ENCODE results near the gene CELF2.
A peak's percentile ranks its signal among the peaks of the same experiment; 100 is the strongest.

Gene CELF2

DNA sequence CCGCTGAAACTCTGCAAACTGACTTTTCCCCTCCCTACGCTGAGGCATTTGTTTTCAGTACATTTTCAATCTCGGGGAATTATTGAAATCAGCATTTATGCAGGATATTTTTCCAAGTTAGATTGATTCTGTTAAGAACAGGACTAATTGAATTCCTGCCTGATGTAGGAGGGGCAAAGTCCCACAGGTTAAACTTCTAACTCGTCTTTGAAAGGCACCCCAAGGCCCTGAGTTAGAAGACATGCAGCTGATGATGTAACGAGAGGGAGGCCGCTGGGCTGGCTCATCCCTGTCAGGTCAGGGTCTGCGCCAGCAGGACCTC is 253.1 kb downstream of the CELF2 start:
- Histone ChIP-seq H3K79me1 (ENCODE audit: low read depth, low read length) (no peaks in the 10 kb centered on the region), H3K4ac (ENCODE audit: low read length) (no peak overlapping the region), H4K91ac (ENCODE audit: low read depth, low read length, poor library complexity) (no peak overlapping the region), H3K9me3 (replicated peaks in 1 of 2; ENCODE audit: control insufficient read depth in 2 of 2, insufficient read depth in 1 of 2, low read depth in 1 of 2, low read length in 2 of 2) (no peaks in the 10 kb centered on the region), H3K36me3 (replicated peaks in 1 of 2; ENCODE audit: control insufficient read depth in 2 of 2, insufficient read depth in 2 of 2, low read length in 2 of 2) (peaks cover 2 to 9% of the 10 kb centered on the region in 2 donors), H2BK5ac (ENCODE audit: low read length) (no peak overlapping the region), H3K27ac (replicated peaks; ENCODE audit: low read length) (no peak overlapping the region), H3K4me2 (ENCODE audit: insufficient read depth, low read length, poor library complexity, severe bottlenecking) (no peak overlapping the region), H3K9ac (ENCODE audit: low read depth, low read length, poor library complexity) (no peak overlapping the region), H3K27me3 (ENCODE audit: control insufficient read depth in 3 of 3, insufficient read depth in 3 of 3, low read depth in 1 of 3, low read length in 3 of 3) (no peaks in the 10 kb centered on the region), H4K8ac (ENCODE audit: low read depth, low read length) (no peak overlapping the region), H3K14ac (ENCODE audit: low read length) (no peak overlapping the region), H3K4me3 (ENCODE audit: low read length in 2 of 2) (no peak overlapping the region), H3K18ac (ENCODE audit: low read length) (no peak overlapping the region), H2AK5ac (ENCODE audit: low read depth, low read length) (no peak overlapping the region), H2BK15ac (ENCODE audit: low read length) (no peak overlapping the region), H3K23ac (ENCODE audit: low read depth, low read length, poor library complexity) (no peak overlapping the region), H2BK12ac (ENCODE audit: low read length) (no peak overlapping the region), H2AFZ (ENCODE audit: low read length) (no peak overlapping the region), H3K4me1 (ENCODE audit: control insufficient read depth in 2 of 2, insufficient read depth in 1 of 2, low read depth in 1 of 2, low read length in 2 of 2) (peaks cover 14 to 16% of the 10 kb centered on the region in 2 donors), H2BK120ac (ENCODE audit: low read depth, low read length) (no peak overlapping the region)
- DNase-seq (ENCODE audit: low spot score) = no peak
- WGBS, 2 donors (ENCODE audit: extremely low coverage in 2 of 2, insufficient read length in 2 of 2, insufficient replicate concordance in 1 of 2) = no CpG with 5 or more reads among the region's 7 CpGs

DNA sequence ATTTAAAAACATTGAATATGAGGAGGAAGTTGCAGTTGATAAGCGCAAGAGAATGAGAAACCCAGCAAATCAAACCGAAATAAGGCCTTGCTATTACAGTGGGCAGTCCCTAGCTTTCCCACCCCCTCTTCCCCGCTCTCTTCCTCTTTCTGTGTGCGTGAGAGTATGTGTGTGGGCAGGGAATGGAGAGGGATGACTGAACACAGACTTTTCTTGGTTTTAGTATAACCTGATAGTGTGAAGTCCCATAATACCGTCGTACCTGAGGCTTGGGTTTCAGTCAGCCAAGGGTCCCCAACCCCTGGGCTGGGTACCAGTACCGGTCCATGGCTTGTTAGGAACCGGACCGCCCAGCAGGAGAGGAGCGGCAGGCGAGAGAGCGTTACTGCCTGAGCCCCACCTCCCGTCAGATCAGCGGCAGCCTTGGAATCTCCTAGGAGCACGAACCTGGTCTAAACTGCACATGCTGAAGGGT is 255.3 kb downstream of the CELF2 start:
- Histone ChIP-seq H2AFZ (ENCODE audit: low read length) (no peak overlapping the region), H2BK15ac (ENCODE audit: low read length) (no peak overlapping the region), H3K4me3 (ENCODE audit: low read length in 2 of 2) (no peak overlapping the region), H3K27me3 (ENCODE audit: control insufficient read depth in 3 of 3, insufficient read depth in 3 of 3, low read depth in 1 of 3, low read length in 3 of 3) (no peaks in the 10 kb centered on the region), H3K23ac (ENCODE audit: low read depth, low read length, poor library complexity) (peak overlapping the region; percentile 21), H3K27ac (replicated peaks; ENCODE audit: low read length) (no peak overlapping the region), H3K9ac (ENCODE audit: low read depth, low read length, poor library complexity) (no peak overlapping the region), H4K91ac (ENCODE audit: low read depth, low read length, poor library complexity) (no peak overlapping the region), H3K14ac (ENCODE audit: low read length) (no peak overlapping the region), H3K9me3 (replicated peaks in 1 of 2; ENCODE audit: control insufficient read depth in 2 of 2, insufficient read depth in 1 of 2, low read depth in 1 of 2, low read length in 2 of 2) (no peaks in the 10 kb centered on the region), H3K4ac (ENCODE audit: low read length) (no peak overlapping the region), H2AK5ac (ENCODE audit: low read depth, low read length) (no peak overlapping the region), H3K4me1 (ENCODE audit: control insufficient read depth in 2 of 2, insufficient read depth in 1 of 2, low read depth in 1 of 2, low read length in 2 of 2) (peaks cover 4 to 9% of the 10 kb centered on the region in 2 donors), H2BK12ac (ENCODE audit: low read length) (no peak overlapping the region), H2BK5ac (ENCODE audit: low read length) (no peak overlapping the region), H2BK120ac (ENCODE audit: low read depth, low read length) (no peak overlapping the region), H3K79me1 (ENCODE audit: low read depth, low read length) (no peaks in the 10 kb centered on the region), H3K18ac (ENCODE audit: low read length) (no peak overlapping the region), H4K8ac (ENCODE audit: low read depth, low read length) (peak overlapping the region; percentile 7), H3K4me2 (ENCODE audit: insufficient read depth, low read length, poor library complexity, severe bottlenecking) (no peak overlapping the region), H3K36me3 (replicated peaks in 1 of 2; ENCODE audit: control insufficient read depth in 2 of 2, insufficient read depth in 2 of 2, low read length in 2 of 2) (peaks cover 2 to 9% of the 10 kb centered on the region in 2 donors)
- WGBS, 2 donors (ENCODE audit: extremely low coverage in 2 of 2, insufficient read length in 2 of 2, insufficient replicate concordance in 1 of 2) = no CpG with 5 or more reads among the region's 15 CpGs
- DNase-seq (ENCODE audit: low spot score) = no peak

- no peaks in the 10 kb centered on the region for H3K79me1 ChIP-seq (ENCODE audit: low read depth, low read length)
- no peak overlapping the region for H3K9ac ChIP-seq (ENCODE audit: low read depth, low read length, poor library complexity)
- WGBS, 2 donors (ENCODE audit: extremely low coverage in 2 of 2, insufficient read length in 2 of 2, insufficient replicate concordance in 1 of 2) = no CpG with 5 or more reads among the region's 5 CpGs
- H3K4ac ChIP-seq (ENCODE audit: low read length) = no peak overlapping the region
- no peak overlapping the region for H4K8ac ChIP-seq (ENCODE audit: low read depth, low read length)
- H2BK12ac ChIP-seq (ENCODE audit: low read length) = no peak overlapping the region
- H2AK5ac ChIP-seq (ENCODE audit: low read depth, low read length) = no peak overlapping the region
- H3K14ac ChIP-seq (ENCODE audit: low read length) = no peak overlapping the region
- no peak overlapping the region for H3K4me2 ChIP-seq (ENCODE audit: insufficient read depth, low read length, poor library complexity, severe bottlenecking)
- peaks cover 2 to 19% of the 10 kb centered on the region in 2 donors for H3K36me3 ChIP-seq (replicated peaks in 1 of 2; ENCODE audit: control insufficient read depth in 2 of 2, insufficient read depth in 2 of 2, low read length in 2 of 2)
- H3K4me1 ChIP-seq (ENCODE audit: control insufficient read depth in 2 of 2, insufficient read depth in 1 of 2, low read depth in 1 of 2, low read length in 2 of 2) = peaks cover 4 to 9% of the 10 kb centered on the region in 2 donors
- DNase-seq (ENCODE audit: low spot score) = no peak
- no peak overlapping the region for H2AFZ ChIP-seq (ENCODE audit: low read length)
- no peak overlapping the region for H3K18ac ChIP-seq (ENCODE audit: low read length)
- H3K4me3 ChIP-seq (ENCODE audit: low read length in 2 of 2) = no peak overlapping the region
- H2BK5ac ChIP-seq (ENCODE audit: low read length) = no peak overlapping the region
- H3K27me3 ChIP-seq (ENCODE audit: control insufficient read depth in 3 of 3, insufficient read depth in 3 of 3, low read depth in 1 of 3, low read length in 3 of 3) = no peaks in the 10 kb centered on the region
- H3K27ac ChIP-seq (replicated peaks; ENCODE audit: low read length) = no peak overlapping the region
- H2BK15ac ChIP-seq (ENCODE audit: low read length) = no peak overlapping the region
- no peaks in the 10 kb centered on the region for H3K9me3 ChIP-seq (replicated peaks in 1 of 2; ENCODE audit: control insufficient read depth in 2 of 2, insufficient read depth in 1 of 2, low read depth in 1 of 2, low read length in 2 of 2)
- no peak overlapping the region for H3K23ac ChIP-seq (ENCODE audit: low read depth, low read length, poor library complexity)
- H4K91ac ChIP-seq (ENCODE audit: low read depth, low read length, poor library complexity) = no peak overlapping the region
- H2BK120ac ChIP-seq (ENCODE audit: low read depth, low read length) = no peak overlapping the region
Measured at GRCh38 chr10:11274452-11274851, 256.8 kb downstream of the CELF2 start.

- Histone ChIP-seq H3K27ac (replicated peaks; ENCODE audit: low read length) (no peak overlapping the region), H3K79me1 (ENCODE audit: low read depth, low read length) (no peaks in the 10 kb centered on the region), H3K9me3 (replicated peaks in 1 of 2; ENCODE audit: control insufficient read depth in 2 of 2, insufficient read depth in 1 of 2, low read depth in 1 of 2, low read length in 2 of 2) (no peaks in the 10 kb centered on the region), H3K23ac (ENCODE audit: low read depth, low read length, poor library complexity) (no peak overlapping the region), H2BK15ac (ENCODE audit: low read length) (no peak overlapping the region), H3K27me3 (ENCODE audit: control insufficient read depth in 3 of 3, insufficient read depth in 3 of 3, low read depth in 1 of 3, low read length in 3 of 3) (no peaks in the 10 kb centered on the region), H3K4ac (ENCODE audit: low read length) (no peak overlapping the region), H3K36me3 (replicated peaks in 1 of 2; ENCODE audit: control insufficient read depth in 2 of 2, insufficient read depth in 2 of 2, low read length in 2 of 2) (peaks cover 3 to 19% of the 10 kb centered on the region in 2 donors), H3K4me3 (ENCODE audit: low read length in 2 of 2) (no peak overlapping the region), H3K4me2 (ENCODE audit: insufficient read depth, low read length, poor library complexity, severe bottlenecking) (no peak overlapping the region), H4K91ac (ENCODE audit: low read depth, low read length, poor library complexity) (no peak overlapping the region), H3K4me1 (ENCODE audit: control insufficient read depth in 2 of 2, insufficient read depth in 1 of 2, low read depth in 1 of 2, low read length in 2 of 2) (peaks cover 0 to 1% of the 10 kb centered on the region in 2 donors), H3K14ac (ENCODE audit: low read length) (no peak overlapping the region), H2AFZ (ENCODE audit: low read length) (no peak overlapping the region), H2BK12ac (ENCODE audit: low read length) (no peak overlapping the region), H2AK5ac (ENCODE audit: low read depth, low read length) (no peak overlapping the region), H2BK5ac (ENCODE audit: low read length) (no peak overlapping the region), H3K9ac (ENCODE audit: low read depth, low read length, poor library complexity) (no peak overlapping the region), H4K8ac (ENCODE audit: low read depth, low read length) (no peak overlapping the region), H3K18ac (ENCODE audit: low read length) (no peak overlapping the region), H2BK120ac (ENCODE audit: low read depth, low read length) (no peak overlapping the region)
- WGBS, 2 donors (ENCODE audit: extremely low coverage in 2 of 2, insufficient read length in 2 of 2, insufficient replicate concordance in 1 of 2) = no CpG with 5 or more reads among the region's 12 CpGs
- no peak for DNase-seq (ENCODE audit: low spot score)
Measured at GRCh38 chr10:11275651-11276050, 258.0 kb downstream of the CELF2 start.
